Effector memory CD8-positive, alpha-beta T cell (primary cell): Measurements from ENCODE around the gene TEX22.

Experiments
- ATAC-seq: fragments of 150-1000 bp; cut with Tn5 transposase; replicated peaks from 2 replicates; pipeline ENCODE4 v1.10.0; 2021; ENCODE audit warnings: mild to moderate bottlenecking, moderate library complexity
- DNase-seq, 3 experiments: peaks; one replicate each; pipeline ENCODE4 v3.0.0; 2021
- H3K27ac Mint-ChIP-seq, 2 donors: one replicate each; pipeline ENCODE4 v1.8.0; 2022; ENCODE audit warnings: mild to moderate bottlenecking in 2 of 2, mixed read lengths in 2 of 2, moderate library complexity in 2 of 2
- H3K27me3 Mint-ChIP-seq, 2 donors: one replicate each; pipeline ENCODE4 v1.8.0; 2022; ENCODE audit warnings: mixed read lengths in 2 of 2
- H3K36me3 Mint-ChIP-seq: one replicate; pipeline ENCODE4 v1.8.0; 2022; ENCODE audit warnings: mild to moderate bottlenecking, moderate library complexity, mixed read lengths; ENCODE audit not compliant: insufficient read depth
- H3K4me1 Mint-ChIP-seq, 2 donors: one replicate each; pipeline ENCODE4 v1.8.0; 2022; ENCODE audit warnings: low read depth in 2 of 2, mixed read lengths in 2 of 2
- H3K4me3 Mint-ChIP-seq, 2 donors: one replicate each; pipeline ENCODE4 v1.8.0; 2022; ENCODE audit warnings: mild to moderate bottlenecking in 2 of 2, mixed read lengths in 2 of 2, moderate library complexity in 2 of 2
- H3K9me3 Mint-ChIP-seq, 2 donors: one replicate each; pipeline ENCODE4 v1.8.0; 2022; ENCODE audit warnings: mixed read lengths in 2 of 2

The TEX22 gene

GRCh38 chr14:105430565-105430964 lies 32.2 kb downstream of the TEX22 start:
- peaks cover 12 to 17% of the 10 kb centered on the region in 2 donors for H3K4me1 Mint-ChIP-seq
- peaks cover 5% of the 10 kb centered on the region for H3K36me3 Mint-ChIP-seq

GRCh38 chr14:105431256-105431655 lies 32.9 kb downstream of the TEX22 start:
- Mint-ChIP-seq H3K36me3 (peaks cover 5% of the 10 kb centered on the region), H3K27me3 (no peaks in the 10 kb centered on the region), H3K9me3 (no peaks in the 10 kb centered on the region), H3K4me1 (peaks cover 11 to 24% of the 10 kb centered on the region in 2 donors), H3K27ac (no peak overlapping the region), H3K4me3 (no peak overlapping the region)
- no peak for ATAC-seq
- no peak for DNase-seq

More at GRCh38 chr14:105430565-105430964, 32.2 kb downstream of the TEX22 start:
- DNase-seq (no peak), ATAC-seq (no peak)
- H3K27ac Mint-ChIP-seq = no peak overlapping the region
- no peaks in the 10 kb centered on the region for H3K27me3 Mint-ChIP-seq
- H3K4me3 Mint-ChIP-seq = no peak overlapping the region
- no peaks in the 10 kb centered on the region for H3K9me3 Mint-ChIP-seq

GRCh38 chr14:105432657-105433056 lies 34.3 kb downstream of the TEX22 start:
- Mint-ChIP-seq H3K27me3 (no peaks in the 10 kb centered on the region), H3K9me3 (no peaks in the 10 kb centered on the region), H3K27ac (no peak overlapping the region), H3K4me1 (peaks cover 7 to 16% of the 10 kb centered on the region in 2 donors), H3K4me3 (no peak overlapping the region), H3K36me3 (peaks cover 5% of the 10 kb centered on the region)
- ATAC-seq = no peak
- DNase-seq = no peak

GRCh38 chr14:105433161-105433605 lies 34.8 kb downstream of the TEX22 start:
- ATAC-seq (no peak), DNase-seq (no peak)
- Mint-ChIP-seq H3K4me3 (no peak overlapping the region), H3K9me3 (no peaks in the 10 kb centered on the region), H3K4me1 (peaks cover 7 to 16% of the 10 kb centered on the region in 2 donors), H3K27me3 (no peaks in the 10 kb centered on the region), H3K27ac (no peak overlapping the region), H3K36me3 (peaks cover 5% of the 10 kb centered on the region)

GRCh38 chr14:105436402-105436801 lies 38.1 kb downstream of the TEX22 start:
- H3K4me1 Mint-ChIP-seq = peaks cover 10 to 16% of the 10 kb centered on the region in 2 donors
- no peaks in the 10 kb centered on the region for H3K27me3 Mint-ChIP-seq
- H3K4me3 Mint-ChIP-seq = no peak overlapping the region
- ATAC-seq = no peak
- no peak overlapping the region for H3K27ac Mint-ChIP-seq
- DNase-seq = no peak
- H3K9me3 Mint-ChIP-seq = no peaks in the 10 kb centered on the region
- H3K36me3 Mint-ChIP-seq = no peaks in the 10 kb centered on the region

- H3K36me3 Mint-ChIP-seq = no peaks in the 10 kb centered on the region
These were observed 38.8 kb downstream of the TEX22 start for GRCh38 chr14:105436891-105437722.

GRCh38 chr14:105437723-105438500 lies 39.6 kb downstream of the TEX22 start:
- Mint-ChIP-seq H3K27ac (no peak overlapping the region), H3K9me3 (no peaks in the 10 kb centered on the region), H3K4me1 (peaks cover 10 to 16% of the 10 kb centered on the region in 2 donors), H3K36me3 (no peaks in the 10 kb centered on the region), H3K4me3 (no peak overlapping the region), H3K27me3 (no peaks in the 10 kb centered on the region)
- DNase-seq (no peak), ATAC-seq (no peak)

More at GRCh38 chr14:105436891-105437722, 38.8 kb downstream of the TEX22 start:
- Mint-ChIP-seq H3K27ac (no peak overlapping the region), H3K4me3 (no peak overlapping the region), H3K27me3 (no peaks in the 10 kb centered on the region), H3K9me3 (no peaks in the 10 kb centered on the region), H3K4me1 (peaks cover 10 to 16% of the 10 kb centered on the region in 2 donors)
- DNase-seq (no peak), ATAC-seq (no peak)

- H3K36me3 Mint-ChIP-seq = no peaks in the 10 kb centered on the region
- H3K27me3 Mint-ChIP-seq = no peaks in the 10 kb centered on the region
- no peaks in the 10 kb centered on the region for H3K9me3 Mint-ChIP-seq
- ATAC-seq (no peak), DNase-seq (no peak)
- no peak overlapping the region for H3K27ac Mint-ChIP-seq
- peaks cover 10 to 16% of the 10 kb centered on the region in 2 donors for H3K4me1 Mint-ChIP-seq
- H3K4me3 Mint-ChIP-seq = no peak overlapping the region
These were observed 40.8 kb downstream of the TEX22 start for GRCh38 chr14:105439179-105439578.

GRCh38 chr14:105439710-105440553 lies 41.6 kb downstream of the TEX22 start:
- Mint-ChIP-seq H3K27me3 (no peaks in the 10 kb centered on the region), H3K4me3 (no peak overlapping the region), H3K27ac (no peak overlapping the region), H3K4me1 (peaks cover 10 to 12% of the 10 kb centered on the region in 2 donors), H3K36me3 (no peaks in the 10 kb centered on the region), H3K9me3 (no peaks in the 10 kb centered on the region)
- no peak for DNase-seq
- no peak for ATAC-seq

- no peaks in the 10 kb centered on the region for H3K9me3 Mint-ChIP-seq
- peaks cover 7 to 8% of the 10 kb centered on the region in 2 donors for H3K4me1 Mint-ChIP-seq
- H3K27me3 Mint-ChIP-seq = no peaks in the 10 kb centered on the region
- H3K27ac Mint-ChIP-seq = no peak overlapping the region
- no peaks in the 10 kb centered on the region for H3K36me3 Mint-ChIP-seq
- ATAC-seq (no peak), DNase-seq (no peak)
- no peak overlapping the region for H3K4me3 Mint-ChIP-seq
These were observed 42.2 kb downstream of the TEX22 start for GRCh38 chr14:105440554-105440900.

GRCh38 chr14:105440992-105441391 lies 42.7 kb downstream of the TEX22 start:
- peaks cover 3% of the 10 kb centered on the region for H3K36me3 Mint-ChIP-seq
- no peak for ATAC-seq
- no peak overlapping the region for H3K4me3 Mint-ChIP-seq

GRCh38 chr14:105442125-105442524 lies 43.8 kb downstream of the TEX22 start:
- Mint-ChIP-seq H3K4me1 (peaks cover 0 to 3% of the 10 kb centered on the region in 2 donors), H3K27ac (peak overlapping the region in 1 of 2 donors; percentile 6), H3K36me3 (peaks cover 4% of the 10 kb centered on the region), H3K9me3 (no peaks in the 10 kb centered on the region), H3K27me3 (no peaks in the 10 kb centered on the region), H3K4me3 (no peak overlapping the region)
- ATAC-seq (no peak), DNase-seq (no peak)

More at GRCh38 chr14:105440992-105441391, 42.7 kb downstream of the TEX22 start:
- peaks cover 3 to 4% of the 10 kb centered on the region in 2 donors for H3K4me1 Mint-ChIP-seq
- H3K9me3 Mint-ChIP-seq = no peaks in the 10 kb centered on the region
- no peak overlapping the region for H3K27ac Mint-ChIP-seq
- no peak for DNase-seq
- H3K27me3 Mint-ChIP-seq = no peaks in the 10 kb centered on the region

- DNase-seq (no peak), ATAC-seq (no peak)
- Mint-ChIP-seq H3K4me1 (peaks cover 0 to 3% of the 10 kb centered on the region in 2 donors), H3K4me3 (no peak overlapping the region), H3K9me3 (no peaks in the 10 kb centered on the region), H3K36me3 (peaks cover 4% of the 10 kb centered on the region), H3K27ac (no peak overlapping the region), H3K27me3 (no peaks in the 10 kb centered on the region)
These were observed 44.5 kb downstream of the TEX22 start for GRCh38 chr14:105442834-105443233.
